ENCODE measurements around the gene DNA2.

- no peak for TF ChIP-seq POLR2AphosphoS5 (IDR thresholded peaks at IDR 0.05; ENCODE audit: low read depth, low read length)
- no peak for TF ChIP-seq TAF1 (IDR thresholded peaks at IDR 0.05; ENCODE audit: low read depth, low read length)
- no peak for TF ChIP-seq POLR2A (IDR thresholded peaks at IDR 0.05; ENCODE audit: low read depth, low read length)
- TF ChIP-seq POU2F2 (IDR thresholded peaks at IDR 0.05; ENCODE audit: low read depth, low read length): no peak
- no peak for TF ChIP-seq SPI1 (IDR thresholded peaks at IDR 0.05; ENCODE audit: low read depth, low read length)
Observed at GRCh38 chr10:68496072-68496471, 24.3 kb upstream of the DNA2 start.

All from GM12891 (cell line).